ENCODE measurements around the gene LDLRAD3. TPM values are rescaled to one million over a fixed set of nuclear protein-coding genes. Genes with fewer than 3 reads are reported as not detected.

Gene LDLRAD3
- polyA plus RNA-seq, 1 of the 3 experiments (the other 2 are of a cell fraction), result 10.6 TPM

- ChIA-PET POLR2A (no interaction called here), CTCF (interaction anchor here (0.6 kb wide), 1 partner anchor 256 kb away, joined by 3 read pairs; no protein-coding TSS in a partner anchor)
- 100% methylated on average over 2 of the region's 11 CpGs for WGBS (ENCODE audit: low lambda C conversion rate)
- no peak for TF ChIP-seq MEF2A (IDR thresholded peaks at IDR 0.05; ENCODE audit: borderline replicate concordance, low read depth)
- no peak for TF ChIP-seq RFX5 (IDR thresholded peaks at IDR 0.05; ENCODE audit: low read length)
- TF ChIP-seq POLR2AphosphoS5 (IDR thresholded peaks at IDR 0.05; ENCODE audit: low read depth, low read length), result no peak
- DNase-seq, result no peak
- no peaks in the 10 kb centered on the region for H3F3A ChIP-seq (replicated peaks; ENCODE audit: insufficient read depth)
- no peaks in the 10 kb centered on the region for H4K20me1 ChIP-seq (ENCODE audit: insufficient read depth)
- H3K27me3 ChIP-seq (ENCODE audit: insufficient read depth), result no peaks in the 10 kb centered on the region
- no peaks in the 10 kb centered on the region for H3K79me2 ChIP-seq (ENCODE audit: insufficient read depth)
- H3K4me3 ChIP-seq (ENCODE audit: low read depth in 2 of 2, low read length in 1 of 2), result no peak overlapping the region
- no peak overlapping the region for H3K4me2 ChIP-seq
- H2AFZ ChIP-seq (ENCODE audit: low read depth), result no peak overlapping the region
- H3K9me2 ChIP-seq, result no peaks in the 10 kb centered on the region
- no peak overlapping the region for H3K9ac ChIP-seq
- no peaks in the 10 kb centered on the region for H3K9me3 ChIP-seq
- H3K4me1 ChIP-seq (ENCODE audit: control insufficient read depth in 1 of 2, insufficient read depth in 2 of 2, low read depth in 1 of 2, low read length in 1 of 2), result peaks cover 6 to 13% of the 10 kb centered on the region in 2 experiments; a peak in 3 of 4 replicates
- H3K36me3 ChIP-seq (replicated peaks in 1 of 2; ENCODE audit: control insufficient read depth in 1 of 2, insufficient read depth in 2 of 2, low read length in 1 of 2), result peaks cover 8 to 14% of the 10 kb centered on the region in 2 experiments
- H3K27ac ChIP-seq (ENCODE audit: low read depth in 2 of 2, low read length in 1 of 2), result no peak overlapping the region
Measured at GRCh38 chr11:36078686-36079055, 134.8 kb downstream of the LDLRAD3 start.

- H3F3A ChIP-seq (replicated peaks; ENCODE audit: insufficient read depth), result no peaks in the 10 kb centered on the region
- H3K9ac ChIP-seq, result no peak overlapping the region
- H3K27ac ChIP-seq (ENCODE audit: low read depth in 2 of 2, low read length in 1 of 2), result no peak overlapping the region
- H4K20me1 ChIP-seq (ENCODE audit: insufficient read depth), result no peaks in the 10 kb centered on the region
- no peak overlapping the region for H2AFZ ChIP-seq (ENCODE audit: low read depth)
- no peak overlapping the region for H3K4me3 ChIP-seq (ENCODE audit: low read depth in 2 of 2, low read length in 1 of 2)
- no peaks in the 10 kb centered on the region for H3K9me2 ChIP-seq
- WGBS (ENCODE audit: low lambda C conversion rate), result 79% methylated on average over 7 of the region's 7 CpGs
- no peaks in the 10 kb centered on the region for H3K79me2 ChIP-seq (ENCODE audit: insufficient read depth)
- TF ChIP-seq TAF1 (IDR thresholded peaks at IDR 0.05; ENCODE audit: borderline replicate concordance, low read depth, low read length), result no peak
- TF ChIP-seq RAD21 (IDR thresholded peaks at IDR 0.05; ENCODE audit: low read length), result no peak
- no peak for TF ChIP-seq RCOR1 (IDR thresholded peaks at IDR 0.05; ENCODE audit: low read length)
- no peak for TF ChIP-seq MEF2A (IDR thresholded peaks at IDR 0.05; ENCODE audit: borderline replicate concordance, low read depth)
- TF ChIP-seq TCF12 (IDR thresholded peaks at IDR 0.05), result no peak
- no peaks in the 10 kb centered on the region for H3K9me3 ChIP-seq
- CTCF ChIA-PET, result no interaction called here
- DNase-seq, result no peak
- POLR2A ChIA-PET, result no interaction called here
- peaks cover under 1 to 6% of the 10 kb centered on the region in 2 experiments; a peak in 3 of 4 replicates for H3K4me1 ChIP-seq (ENCODE audit: control insufficient read depth in 1 of 2, insufficient read depth in 2 of 2, low read depth in 1 of 2, low read length in 1 of 2)
- no peak overlapping the region for H3K4me2 ChIP-seq
- peaks cover 11 to 14% of the 10 kb centered on the region in 2 experiments for H3K36me3 ChIP-seq (replicated peaks in 1 of 2; ENCODE audit: control insufficient read depth in 1 of 2, insufficient read depth in 2 of 2, low read length in 1 of 2)
- no peaks in the 10 kb centered on the region for H3K27me3 ChIP-seq (ENCODE audit: insufficient read depth)
Measured at GRCh38 chr11:36079878-36080675, 136.2 kb downstream of the LDLRAD3 start.

GRCh38 chr11:36081274-36081945 lies 137.5 kb downstream of the LDLRAD3 start:
- H4K20me1 ChIP-seq (ENCODE audit: insufficient read depth), result no peaks in the 10 kb centered on the region
- 94% methylated on average over 11 of the region's 11 CpGs for WGBS (ENCODE audit: low lambda C conversion rate)
- H3K4me1 ChIP-seq (ENCODE audit: control insufficient read depth in 1 of 2, insufficient read depth in 2 of 2, low read depth in 1 of 2, low read length in 1 of 2), result no peaks in the 10 kb centered on the region; a peak in 1 of 4 replicates
- no peaks in the 10 kb centered on the region for H3F3A ChIP-seq (replicated peaks; ENCODE audit: insufficient read depth)
- no peak for DNase-seq
- CTCF ChIA-PET, result no interaction called here
- H3K27ac ChIP-seq (ENCODE audit: low read depth in 2 of 2, low read length in 1 of 2), result no peak overlapping the region
- POLR2A ChIA-PET, result no interaction called here
- no peak overlapping the region for H3K4me3 ChIP-seq (ENCODE audit: low read depth in 2 of 2, low read length in 1 of 2)
- no peak overlapping the region for H3K9ac ChIP-seq
- no peak for TF ChIP-seq FOXJ3 (CRISPR knock-in tag; IDR thresholded peaks at IDR 0.05)
- no peak for TF ChIP-seq TCF12 (IDR thresholded peaks at IDR 0.05)
- no peak for TF ChIP-seq RCOR1 (IDR thresholded peaks at IDR 0.05; ENCODE audit: low read length)
- TF ChIP-seq FOXM1 (IDR thresholded peaks at IDR 0.05; ENCODE audit: low read depth), result no peak
- TF ChIP-seq EZH2phosphoT487 (IDR thresholded peaks at IDR 0.05; ENCODE audit: borderline replicate concordance, low read depth), result no peak
- no peak for TF ChIP-seq USF1 (IDR thresholded peaks at IDR 0.05; ENCODE audit: borderline replicate concordance, low read depth)
- no peak for TF ChIP-seq RFX5 (IDR thresholded peaks at IDR 0.05; ENCODE audit: low read length)
- no peak for TF ChIP-seq USF2 (IDR thresholded peaks at IDR 0.05; ENCODE audit: borderline replicate concordance, low read depth, low read length)
- TF ChIP-seq NFIC (IDR thresholded peaks at IDR 0.05; ENCODE audit: borderline replicate concordance), result no peak
- TF ChIP-seq RXRA (IDR thresholded peaks at IDR 0.05; ENCODE audit: borderline replicate concordance, low read depth), result no peak
- TF ChIP-seq MAX (IDR thresholded peaks at IDR 0.05; ENCODE audit: low read depth), result no peak
- no peak for TF ChIP-seq MEF2A (IDR thresholded peaks at IDR 0.05; ENCODE audit: borderline replicate concordance, low read depth)
- TF ChIP-seq IRF3 (IDR thresholded peaks at IDR 0.05; ENCODE audit: low read depth, low read length), result no peak
- H3K27me3 ChIP-seq (ENCODE audit: insufficient read depth), result no peaks in the 10 kb centered on the region
- H3K9me2 ChIP-seq, result no peaks in the 10 kb centered on the region
- no peaks in the 10 kb centered on the region for H3K9me3 ChIP-seq
- H3K4me2 ChIP-seq, result no peak overlapping the region
- no peak overlapping the region for H2AFZ ChIP-seq (ENCODE audit: low read depth)
- H3K79me2 ChIP-seq (ENCODE audit: insufficient read depth), result no peaks in the 10 kb centered on the region
- peaks cover 11 to 17% of the 10 kb centered on the region in 2 experiments for H3K36me3 ChIP-seq (replicated peaks in 1 of 2; ENCODE audit: control insufficient read depth in 1 of 2, insufficient read depth in 2 of 2, low read length in 1 of 2)

All from SK-N-SH (cell line).